ENCODE data around the gene SLC27A6.

DNA sequence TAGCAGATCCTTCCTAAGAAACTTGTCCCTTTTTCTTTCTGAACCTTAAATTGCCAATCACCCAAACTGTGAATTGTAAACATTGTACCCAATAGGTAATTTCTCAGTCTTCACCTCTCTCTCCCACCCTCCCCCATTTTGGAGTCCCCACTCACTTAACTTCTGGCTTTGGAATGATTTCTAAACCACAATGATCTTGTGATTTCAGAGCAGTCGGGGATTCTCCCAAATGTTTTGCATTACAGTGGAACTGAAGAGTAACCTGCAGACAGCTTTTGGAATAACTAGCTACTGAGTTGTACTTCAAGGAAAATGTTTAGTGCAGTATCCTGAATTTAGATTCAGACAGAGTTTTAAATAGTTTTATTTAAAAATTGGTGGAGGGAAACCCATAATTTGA, 19.2 kb downstream of the SLC27A6 start:
- TF ChIP-seq GATA2 (IDR thresholded peaks at IDR 0.05; ENCODE audit: low read depth, low read length) (no peak), GATA3 (IDR thresholded peaks at IDR 0.05; ENCODE audit: low read depth, low read length) (no peak)

Data from SH-SY5Y (cell line).